ENCODE measurements around the gene ADM.
"Not testable (repeated sequence)": the region's sequence is repeated elsewhere in the genome, so short reads cannot be mapped to it uniquely, and the experiment has no call there.

ADM gene

GRCh38 chr11:10304495-10305261 lies at the start of gene ADM:
Gene ADM, plus strand, starts transcription at chr11:10305073. Its CDS starts 628 bp downstream, at chr11:10305701.
- no peak for FAIRE-seq

- FAIRE-seq: no peak
These were observed 49.3 kb upstream of the ADM start for GRCh38 chr11:10255388-10256125.

DNA sequence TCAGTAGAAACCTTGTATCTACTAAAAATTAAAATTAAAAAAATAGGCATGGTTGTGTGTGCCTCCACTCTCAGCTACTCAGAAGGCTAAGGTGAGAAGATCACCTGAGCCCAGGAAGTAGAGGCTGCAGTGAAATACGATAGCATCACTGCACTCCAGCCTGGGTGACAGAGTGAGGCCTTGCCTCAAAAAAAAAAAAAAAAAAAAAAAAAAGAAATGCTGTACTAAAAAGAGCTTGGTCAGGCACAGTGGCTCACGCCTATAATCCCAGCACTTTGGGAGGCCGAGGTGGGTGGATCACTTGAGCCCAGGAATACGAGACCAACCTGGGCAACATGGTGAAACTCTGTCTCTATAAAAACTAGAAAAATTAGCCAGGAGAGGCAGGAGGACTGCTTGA lies 47.4 kb upstream of the ADM start:
- no peak for FAIRE-seq

DNA sequence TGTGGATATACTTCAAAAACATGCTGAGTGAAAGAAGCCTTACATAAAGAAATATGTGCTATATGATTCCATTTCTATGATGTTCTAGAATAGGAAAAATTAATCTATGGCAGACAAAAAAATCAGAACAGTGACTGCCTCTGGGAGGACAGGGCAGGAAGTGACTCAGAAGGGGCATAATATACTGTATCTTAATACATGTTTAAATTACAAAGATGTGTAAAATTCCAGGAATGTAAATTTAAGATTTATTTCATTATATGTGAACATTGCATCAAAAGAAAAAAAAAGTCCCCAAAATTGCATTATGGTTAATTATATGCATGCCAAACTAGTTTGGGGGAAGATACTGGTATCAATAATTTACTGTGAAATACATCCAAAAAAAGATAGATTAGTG lies 43.1 kb upstream of the ADM start:
- no peak for FAIRE-seq

- FAIRE-seq: no peak
These were observed 40.9 kb upstream of the ADM start for GRCh38 chr11:10263929-10264328.

GRCh38 chr11:10264716-10265115 lies 40.2 kb upstream of the ADM start:
- not testable (repeated sequence) for FAIRE-seq

DNA sequence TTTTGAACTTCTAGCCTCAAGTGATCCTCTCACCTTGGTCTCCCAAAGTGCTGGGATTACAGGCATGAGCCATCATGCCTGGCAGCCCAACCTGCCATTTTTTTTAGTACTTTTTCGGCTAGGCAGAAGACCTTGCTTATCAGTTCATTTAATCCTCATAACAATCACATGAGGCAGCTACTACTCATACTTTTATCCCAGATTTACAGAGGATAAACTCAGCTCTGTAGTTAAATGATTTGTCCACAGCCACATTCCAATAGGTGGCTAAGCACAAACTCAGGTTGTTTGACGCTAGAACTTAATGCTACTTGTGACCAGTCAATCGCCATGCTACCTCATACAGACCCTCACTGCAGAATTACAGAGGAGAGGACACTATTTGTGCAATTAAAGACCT lies 38.9 kb upstream of the ADM start:
- no peak for FAIRE-seq

DNA sequence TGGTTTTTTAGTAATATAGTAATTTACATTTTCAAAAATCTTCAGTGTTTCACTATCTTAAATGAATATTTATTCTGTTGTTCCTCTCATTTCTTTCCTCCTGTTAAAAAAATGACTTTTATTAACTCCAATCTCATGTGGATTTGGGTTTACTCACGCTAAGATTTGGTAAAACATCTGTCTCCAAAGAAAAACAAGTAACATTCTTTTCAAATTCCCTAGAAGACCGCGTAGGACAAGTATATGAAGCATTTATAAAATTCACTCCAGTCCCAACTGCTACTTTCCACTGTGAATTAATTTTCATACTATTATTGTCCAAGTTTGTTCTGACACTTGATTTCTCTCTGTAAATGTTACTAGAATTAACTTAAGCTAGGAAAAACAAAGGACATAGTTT lies 37.1 kb upstream of the ADM start:
- no peak for FAIRE-seq

DNA sequence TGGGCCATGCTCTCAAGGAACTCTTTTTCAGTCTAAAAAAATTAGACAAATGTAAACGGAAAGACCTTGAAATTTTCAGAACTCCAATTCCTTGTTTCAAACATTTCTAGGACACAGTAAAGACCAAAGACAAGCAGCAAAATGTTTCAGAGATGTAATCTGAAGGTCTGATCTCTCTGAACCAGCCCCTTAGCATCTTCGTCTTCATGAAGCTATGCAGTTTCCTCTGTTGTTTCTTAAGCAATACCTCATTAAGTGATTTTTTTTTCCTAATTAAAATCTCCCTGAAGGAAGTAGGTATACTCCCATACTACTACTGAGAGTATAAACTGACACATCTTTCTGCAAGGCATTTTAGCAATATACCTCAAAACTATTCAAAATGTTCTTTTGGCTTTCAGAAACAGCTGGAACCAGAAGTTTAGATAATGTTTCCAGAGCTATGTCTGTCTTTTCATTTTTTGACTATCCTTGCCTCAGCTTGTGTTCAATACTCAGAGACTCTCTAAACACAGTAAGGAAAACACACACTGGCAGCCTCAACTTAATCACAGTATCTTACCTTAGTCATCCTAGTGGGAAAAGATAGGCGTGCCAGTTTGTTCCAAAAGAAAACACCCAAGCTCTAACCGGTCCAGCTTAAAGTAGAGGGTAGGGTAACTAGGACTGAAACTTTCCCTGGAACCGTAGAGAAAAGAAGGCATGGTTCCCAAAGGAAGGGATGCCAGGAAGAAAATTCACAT lies 36.0 kb upstream of the ADM start:
- no peak for FAIRE-seq

- no peak for FAIRE-seq
These were observed 32.7 kb upstream of the ADM start for GRCh38 chr11:10272132-10272531.

DNA sequence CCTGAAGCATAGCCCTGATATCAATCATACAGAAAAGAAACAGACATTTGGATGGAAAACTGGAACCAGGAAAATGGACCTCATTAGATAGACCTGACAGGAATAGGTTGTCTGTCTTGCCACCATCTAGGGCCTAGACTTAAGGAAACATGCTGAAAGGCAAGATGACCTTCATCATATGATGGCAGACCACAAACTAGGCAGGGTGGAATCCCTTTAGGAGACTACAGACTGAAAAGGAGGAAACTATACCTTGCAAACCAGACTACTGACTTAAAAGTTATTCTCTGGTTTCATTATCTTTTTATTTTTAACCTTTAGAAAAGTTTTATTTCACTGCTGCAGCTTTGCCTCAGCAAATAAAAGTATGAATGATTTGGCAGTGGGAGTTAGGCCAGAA lies 31.1 kb upstream of the ADM start:
- no peak for FAIRE-seq

- no peak for FAIRE-seq
These were observed 30.1 kb upstream of the ADM start for GRCh38 chr11:10274726-10275125.

DNA sequence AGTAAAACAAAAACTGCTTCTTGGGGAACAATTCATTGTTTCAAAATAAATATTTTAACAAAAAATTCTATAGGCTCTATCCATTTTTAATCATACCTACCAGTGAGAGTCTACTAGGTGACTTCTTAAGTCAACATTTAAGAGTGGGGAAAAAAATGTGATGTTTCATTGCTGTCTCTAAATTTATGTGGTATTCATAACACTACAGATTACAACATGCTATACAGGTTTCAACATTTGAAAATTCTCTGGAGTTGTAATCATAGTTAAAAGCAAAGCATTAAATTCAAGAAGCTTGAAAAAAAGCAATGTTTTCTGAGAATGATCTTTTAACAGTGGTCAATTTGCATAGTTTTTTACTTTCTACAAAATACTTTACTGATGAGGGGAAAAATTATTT lies 29.2 kb upstream of the ADM start:
- FAIRE-seq: no peak

DNA sequence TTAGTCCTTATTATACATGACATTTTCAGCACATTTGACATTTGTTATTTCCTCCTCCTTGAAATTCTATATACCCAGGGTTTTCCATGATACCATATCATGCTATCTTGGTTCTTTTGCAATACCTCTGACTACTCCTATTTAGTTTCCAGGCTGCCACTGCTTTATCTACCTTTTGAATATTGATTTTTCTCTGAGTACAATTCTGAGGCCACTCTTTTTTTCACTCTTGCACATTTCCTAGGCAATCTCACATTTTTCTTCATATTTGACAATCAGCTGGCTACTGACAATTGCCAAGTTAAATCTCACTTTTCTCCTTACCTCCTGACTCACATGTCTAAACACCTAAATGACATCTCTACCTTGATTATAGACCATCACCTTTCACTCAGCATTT lies 22.8 kb upstream of the ADM start:
- no peak for FAIRE-seq

DNA sequence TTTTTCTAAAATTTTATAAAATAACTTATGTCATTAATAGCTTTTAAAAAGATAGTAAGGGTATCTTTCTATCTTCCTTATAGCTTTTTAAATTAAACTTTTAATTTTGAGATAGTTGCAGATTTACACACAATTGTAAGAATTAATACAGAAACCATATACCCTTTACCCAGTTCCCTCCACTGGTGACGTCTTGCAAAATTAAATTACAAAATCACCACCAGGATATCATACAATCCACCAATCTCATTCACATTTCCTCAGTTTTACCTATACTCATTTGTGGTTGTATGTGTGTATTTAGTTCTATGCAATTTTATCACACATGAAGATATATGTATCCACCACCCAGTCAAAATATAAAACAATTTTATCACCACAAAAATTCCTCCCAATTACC lies 20.9 kb upstream of the ADM start:
- no peak for FAIRE-seq

DNA sequence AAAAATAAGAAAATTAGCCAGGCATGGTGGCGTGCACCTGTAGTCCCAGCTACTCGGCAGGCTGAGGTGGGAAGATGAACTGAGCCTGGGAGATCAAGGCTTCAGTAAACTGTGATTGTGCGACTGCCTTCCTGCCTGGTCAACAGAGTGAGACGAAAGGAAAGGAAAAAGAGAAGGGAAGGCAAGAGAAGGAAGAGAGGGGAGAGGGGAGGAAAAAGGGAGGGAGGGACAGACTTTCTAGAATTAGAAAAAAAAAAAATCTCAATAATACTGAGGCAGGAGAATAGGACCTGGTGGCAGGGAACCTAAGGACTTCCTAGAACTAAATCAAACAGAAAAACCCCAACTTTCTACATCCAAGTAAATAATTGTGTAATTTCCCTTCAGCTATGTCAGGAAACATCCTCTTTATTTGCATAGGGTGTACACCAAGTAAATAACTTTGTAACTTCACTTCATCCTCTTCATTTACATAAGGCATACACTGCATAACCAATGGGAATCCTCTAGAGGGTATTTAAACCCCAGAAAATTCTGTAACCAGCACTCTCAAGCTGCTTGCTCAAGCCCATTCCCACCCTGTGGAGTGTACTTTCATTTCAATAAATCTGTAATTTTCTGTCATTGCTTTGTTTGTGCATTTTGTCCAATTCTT lies 19.6 kb upstream of the ADM start:
- FAIRE-seq: no peak

DNA sequence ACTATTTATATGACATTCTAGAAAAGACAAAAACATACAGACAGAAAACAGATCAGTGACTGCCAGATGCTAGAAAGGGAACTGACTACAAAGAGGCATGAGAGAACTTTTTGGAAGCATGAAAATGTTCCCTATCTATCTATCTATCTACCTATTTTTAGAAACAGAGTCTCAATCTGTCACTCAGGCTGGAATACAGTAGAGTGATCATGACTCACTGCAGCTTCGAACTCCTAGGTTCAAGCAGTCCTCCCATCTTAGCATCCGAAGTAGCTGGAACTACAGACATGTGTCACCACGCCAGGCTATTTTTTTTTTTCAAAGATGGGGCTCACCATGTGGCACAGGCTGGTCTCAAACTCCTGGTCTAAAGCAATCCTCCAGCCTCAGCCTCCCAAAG lies 17.7 kb upstream of the ADM start:
- no peak for FAIRE-seq

DNA sequence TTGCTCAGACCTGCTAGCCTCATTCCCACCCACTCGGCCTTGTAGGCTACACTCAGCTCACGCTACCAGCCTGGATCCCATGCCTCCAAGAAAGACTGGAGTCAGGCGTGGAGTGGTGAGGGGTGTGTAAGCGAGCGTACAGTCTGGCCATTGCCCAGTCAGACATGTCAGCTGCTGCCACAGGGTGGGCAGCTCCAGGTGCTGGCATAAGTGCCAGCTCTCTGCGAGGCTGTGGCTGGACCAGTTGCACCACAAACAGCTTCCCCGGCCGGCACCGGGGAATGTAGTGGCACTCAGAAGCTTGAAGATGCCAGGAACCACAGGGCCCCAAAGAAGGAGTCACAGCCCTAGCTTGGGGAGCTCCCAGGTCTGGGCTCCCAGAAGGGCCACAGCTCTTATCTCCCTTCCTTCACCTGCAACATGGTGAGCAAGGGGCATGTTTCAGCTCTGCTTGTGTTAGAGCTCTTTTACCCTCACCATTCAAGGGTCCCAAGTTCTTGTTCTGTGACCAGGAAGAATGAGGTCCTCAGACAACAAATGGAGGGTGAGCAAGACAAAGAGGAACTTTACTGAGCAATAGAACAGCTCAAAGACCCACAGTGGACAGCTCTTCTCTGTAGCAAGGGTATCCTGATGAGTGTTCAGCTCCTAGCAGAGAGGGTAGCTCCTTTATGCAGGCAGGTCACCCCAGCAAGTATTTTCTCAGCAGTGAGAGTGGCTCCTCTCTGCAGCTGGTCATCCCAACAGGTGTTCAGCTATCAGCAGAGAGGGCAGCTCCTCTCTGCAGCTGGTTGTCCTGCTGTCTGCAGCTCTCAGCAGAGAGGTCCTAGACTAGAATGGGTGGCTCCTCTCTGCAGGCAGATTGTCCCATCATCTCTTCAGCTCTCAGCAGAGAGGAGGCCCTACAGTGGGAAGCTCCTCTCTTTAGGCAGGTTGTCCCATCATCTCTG lies 16.8 kb upstream of the ADM start:
- no peak for FAIRE-seq

GRCh38 chr11:10288881-10289764 lies 15.8 kb upstream of the ADM start:
- FAIRE-seq: no peak

- no peak for FAIRE-seq
These were observed 15.0 kb upstream of the ADM start for GRCh38 chr11:10289765-10290380.

All from TTC549 (cell line).